Keratinocyte (primary cell): Measurements from ENCODE around the gene C11orf91. TPM values are rescaled to one million over a fixed set of nuclear protein-coding genes. Genes with fewer than 3 reads are reported as not detected.

Experiments
- DNase-seq: peaks from one replicate; pipeline ENCODE4 v3.0.0-alpha.2; 2011; ENCODE audit warnings: low read depth, missing footprints, low spot score
- FAIRE-seq: peaks from 2 replicates; lab custom pipeline; 2011; peaks lifted over from hg19 to GRCh38; lab: Jason Lieb, UNC
- H2AFZ ChIP-seq: 2 replicates; pipeline ENCODE4 v1.6.0; 2012; ENCODE audit warnings: low read length, control low read depth, inconsistent platforms; ENCODE audit not compliant: control insufficient read depth
- H3K27ac ChIP-seq: 2 replicates; pipeline ENCODE4 v1.5.1; 2011; ENCODE audit warnings: low read length; ENCODE audit not compliant: control insufficient read depth, insufficient read depth
- H3K27me3 ChIP-seq: 3 replicates; pipeline ENCODE4 v1.6.0; 2011; ENCODE audit warnings: low read length; ENCODE audit not compliant: control insufficient read depth, insufficient read depth; ENCODE audit errors: extremely low read depth
- H3K36me3 ChIP-seq, 2 experiments: 2 replicates in 1 of 2; 3 replicates in 1 of 2; pipeline ENCODE4 v1.5.1; 2011; ENCODE audit warnings: low read length in 2 of 2, mild to moderate bottlenecking in 1 of 2; ENCODE audit not compliant: control insufficient read depth in 2 of 2, insufficient read depth in 2 of 2; ENCODE audit errors: extremely low read depth in 1 of 2
- H3K4me1 ChIP-seq: 3 replicates; pipeline ENCODE4 v1.5.1; 2011; ENCODE audit warnings: low read length; ENCODE audit not compliant: control insufficient read depth, insufficient read depth; ENCODE audit errors: extremely low read depth
- H3K4me2 ChIP-seq: 3 replicates; pipeline ENCODE4 v1.6.0; 2011; ENCODE audit warnings: low read depth, low read length; ENCODE audit not compliant: control insufficient read depth, insufficient read depth; ENCODE audit errors: extremely low read depth
- H3K4me3 ChIP-seq, 3 experiments: fragments of 200-600 bp in 1 of 3; sonication (generic) in 1 of 3; 2 replicates in 2 of 3; 3 replicates in 1 of 3; pipeline ENCODE4 v1.5.1; 2011 to 2016; ENCODE audit warnings: low read length in 3 of 3, mild to moderate bottlenecking in 3 of 3, control low read depth in 2 of 3, inconsistent platforms in 1 of 3, low read depth in 1 of 3, mixed read lengths in 1 of 3, mixed run types in 1 of 3, moderate library complexity in 1 of 3; ENCODE audit not compliant: control insufficient read depth in 2 of 3, insufficient read depth in 2 of 3; ENCODE audit errors: extremely low read depth in 1 of 3
- H3K79me2 ChIP-seq: 2 replicates; pipeline ENCODE4 v1.6.0; 2012; ENCODE audit warnings: low read length; ENCODE audit not compliant: control insufficient read depth, insufficient read depth
- H3K9ac ChIP-seq: 3 replicates; pipeline ENCODE4 v1.6.0; 2011; ENCODE audit warnings: low read length; ENCODE audit not compliant: control insufficient read depth, insufficient read depth; ENCODE audit errors: extremely low read depth
- H3K9me1 ChIP-seq: 3 replicates; pipeline ENCODE4 v1.6.0; 2011; ENCODE audit warnings: low read length; ENCODE audit not compliant: control insufficient read depth, insufficient read depth; ENCODE audit errors: extremely low read depth
- H3K9me3 ChIP-seq: 2 replicates; pipeline ENCODE4 v1.5.1; 2012; ENCODE audit warnings: low read depth, low read length; ENCODE audit not compliant: control insufficient read depth
- H4K20me1 ChIP-seq: 3 replicates; pipeline ENCODE4 v1.6.0; 2011; ENCODE audit warnings: low read length; ENCODE audit not compliant: control insufficient read depth, insufficient read depth; ENCODE audit errors: extremely low read depth
- CTCF ChIP-seq, 3 experiments: IDR thresholded peaks in 1 of 3; conservative IDR thresholded peaks in 1 of 3; optimal IDR thresholded peaks in 1 of 3; 2 replicates in 2 of 3; 3 replicates in 1 of 3; pipeline versions ENCODE3 to v1.5.1; 2011; ENCODE audit warnings: low read length in 3 of 3, mild to moderate bottlenecking in 3 of 3, moderate library complexity in 2 of 3, control low read depth in 1 of 3, inconsistent platforms in 1 of 3; ENCODE audit not compliant: insufficient read depth in 2 of 3; ENCODE audit errors: extremely low read depth in 1 of 3
- EZH2 ChIP-seq: IDR thresholded peaks from one replicate; pipeline ENCODE4 v1.6.1; 2012; ENCODE audit warnings: inconsistent platforms, mild to moderate bottlenecking, low read length, moderate library complexity
- dilution Hi-C: fragments of 300-500 bp; cut with MboI; formaldehyde crosslinking; loops from one replicate; pipeline ENCODE4 v1.7.0; 2020; ENCODE audit warnings: low sequenced_read_pairs; ENCODE audit not compliant: extremely low pct_ligation_motif_present
- polyA plus RNA-seq, 5 experiments: library from polyadenylated mRNA; depleted of rRNA in 3 of 5; stranded (reverse) in 3 of 5; stranded (forward) in 1 of 5; unstranded in 1 of 5; fragments of >200 nt; gene quantifications; 1 replicate in 1 of 5; 2 replicates in 3 of 5; 3 replicates in 1 of 5; pipeline versions ENCODE4 v1.2.1 to v1.2.3, GENCODE V29; 2011 to 2012; ENCODE audit warnings: missing spikeins in 2 of 5, low read depth in 1 of 5, low replicate concordance in 1 of 5

The C11orf91 gene
- polyA plus RNA-seq, 1 donor (not counting 4 experiments of a cell fraction or from before 2014, with no cell fraction given), result 0.10 TPM

DNA sequence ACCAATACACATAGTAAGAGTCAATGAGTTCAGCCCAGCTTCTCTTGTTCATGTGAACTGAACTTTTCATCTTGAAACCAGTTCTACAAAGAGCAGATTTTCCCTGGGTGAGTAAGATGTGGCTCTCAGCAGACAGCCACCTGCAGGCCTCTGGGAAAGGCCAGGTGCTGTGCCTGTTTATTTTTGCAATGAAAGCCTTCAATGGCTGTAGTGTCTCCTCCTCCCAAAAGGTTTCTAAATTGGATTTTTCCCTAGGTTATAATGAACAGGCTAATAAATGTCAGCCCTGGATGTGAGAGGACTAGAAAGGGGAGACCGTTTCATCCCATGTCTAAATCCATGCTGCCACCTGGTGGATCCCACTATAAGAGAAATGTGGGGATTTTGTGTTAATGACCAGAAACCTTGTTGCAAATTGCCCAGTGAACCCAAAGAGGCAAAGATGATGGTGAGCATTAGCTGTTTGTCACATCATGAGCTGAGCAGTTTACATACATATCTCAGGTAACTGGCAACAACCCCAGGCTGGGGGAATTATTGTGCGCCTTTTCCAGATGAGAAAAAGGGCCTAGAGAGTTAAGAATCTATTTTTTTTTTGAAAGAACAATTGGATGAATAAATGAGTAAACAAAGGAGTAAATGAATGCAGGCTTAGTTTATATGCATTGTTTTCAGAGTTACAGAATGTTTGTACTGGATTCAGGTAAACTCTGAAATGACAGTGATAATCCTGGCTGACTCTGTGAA, 12.7 kb downstream of the C11orf91 start:
- H3K27me3 ChIP-seq, result no peaks in the 10 kb centered on the region
- DNase-seq (no peak), FAIRE-seq (peak; percentile 49)
- H3K9me3 ChIP-seq, result no peaks in the 10 kb centered on the region
- no peaks in the 10 kb centered on the region for H3K36me3 ChIP-seq
- no peak overlapping the region for H3K9ac ChIP-seq
- H3K79me2 ChIP-seq, result no peaks in the 10 kb centered on the region
- no peak overlapping the region for H3K4me3 ChIP-seq
- no peaks in the 10 kb centered on the region for H3K9me1 ChIP-seq
- H3K27ac ChIP-seq, result peak overlapping the region; percentile 21
- H2AFZ ChIP-seq, result no peak overlapping the region
- peaks cover 53% of the 10 kb centered on the region for H3K4me1 ChIP-seq
- H3K4me2 ChIP-seq, result no peak overlapping the region
- no peaks in the 10 kb centered on the region for H4K20me1 ChIP-seq
- TF ChIP-seq EZH2 (no peak), CTCF (optimal IDR thresholded peaks at IDR 0.05 in 1 of 3, IDR thresholded peaks at IDR 0.05 in 1 of 3, conservative IDR thresholded peaks at IDR 0.05 in 1 of 3; ENCODE audit: extremely low read depth in 1 of 3, insufficient read depth in 2 of 3, low read length in 3 of 3) (peak; percentile 58 to 82 (median 76))
- dilution Hi-C loops, result no loop called here

- Histone ChIP-seq H3K9me1 (no peaks in the 10 kb centered on the region), H2AFZ (no peak overlapping the region), H3K4me1 (peaks cover 34% of the 10 kb centered on the region), H3K4me2 (no peak overlapping the region), H4K20me1 (no peaks in the 10 kb centered on the region), H3K36me3 (no peaks in the 10 kb centered on the region), H3K9ac (no peak overlapping the region), H3K27ac (no peak overlapping the region), H3K4me3 (no peak overlapping the region), H3K79me2 (no peaks in the 10 kb centered on the region), H3K27me3 (no peaks in the 10 kb centered on the region), H3K9me3 (no peaks in the 10 kb centered on the region)
- FAIRE-seq (peak; percentile 57), DNase-seq (no peak)
- TF ChIP-seq CTCF (optimal IDR thresholded peaks at IDR 0.05 in 1 of 3, IDR thresholded peaks at IDR 0.05 in 1 of 3, conservative IDR thresholded peaks at IDR 0.05 in 1 of 3; ENCODE audit: extremely low read depth in 1 of 3, insufficient read depth in 2 of 3, low read length in 3 of 3) (no peak), EZH2 (no peak)
- dilution Hi-C loops, result no loop called here
Measured at GRCh38 chr11:33685082-33685481, 15.5 kb downstream of the C11orf91 start.
